B cell (primary cell): ENCODE measurements around the gene SPATA2. TPM values are rescaled to one million over a fixed set of nuclear protein-coding genes. Genes with fewer than 3 reads are reported as not detected.

ENCODE experiments used
- polyA plus RNA-seq: library from polyadenylated mRNA; depleted of rRNA; stranded (reverse); fragments of >200 nt; gene quantifications from 2 replicates; pipeline ENCODE4 v1.2.3, GENCODE V29; 2012
- small RNA-seq: library from RNA; depleted of rRNA; stranded (forward); fragments of <200 nt; gene quantifications from one replicate; pipeline ENCODE3, GENCODE V24; 2012; ENCODE audit warnings: low replicate concordance, low read depth; ENCODE audit not compliant: insufficient read length
- total RNA-seq, 2 donors: library from RNA; stranded (reverse); fragments of 120-200 nt in 1 of 2; gene quantifications; 1 replicate in 1 of 2; 2 replicates in 1 of 2; pipeline versions ENCODE4 v1.2.3 to v1.2.4, GENCODE V29; 2013 to 2022

Gene SPATA2
- total and polyA plus RNA-seq, 2 donors (not counting 1 experiment from before 2014, with no cell fraction given) = 10.7 to 20.0 TPM

Small RNA genes lying within 50 kb of the gene (small RNA-seq; reads per million reads assigned to genes)
- gene RF00017 (not detected), gene RF00019 (not detected)

Other genes starting within 250 kb of the SPATA2 start
- 7.3 and 7.4 TPM in 2 replicates for gene B4GALT5, start 201.7 kb downstream of the SPATA2 start, total RNA-seq
- 3.4 and 6.0 TPM in 2 replicates for gene B4GALT5, start 201.7 kb downstream of the SPATA2 start, polyA plus RNA-seq
- 24.2 and 29.7 TPM in 2 replicates for gene SLC9A8, start 102.7 kb downstream of the SPATA2 start, total RNA-seq
- gene SLC9A8, start 102.7 kb downstream of the SPATA2 start, polyA plus RNA-seq = 16.7 and 17.8 TPM in 2 replicates
- gene RNF114, start 20.9 kb upstream of the SPATA2 start, total RNA-seq = 81.7 and 86.0 TPM in 2 replicates
- gene RNF114, start 20.9 kb upstream of the SPATA2 start, polyA plus RNA-seq = 117 and 175 TPM in 2 replicates
- gene SNAI1, start 67.5 kb upstream of the SPATA2 start, total RNA-seq = 3.5 and 4.3 TPM in 2 replicates
- gene SNAI1, start 67.5 kb upstream of the SPATA2 start, polyA plus RNA-seq = 2.4 and 4.9 TPM in 2 replicates
- gene UBE2V1, start 197.6 kb upstream of the SPATA2 start, total RNA-seq = 158 and 175 TPM in 2 replicates
- 69.2 and 70.9 TPM in 2 replicates for gene UBE2V1, start 197.6 kb upstream of the SPATA2 start, polyA plus RNA-seq
- 11.2 and 13.9 TPM in 2 replicates for gene PEDS1, start 238.2 kb upstream of the SPATA2 start, total RNA-seq
- gene PEDS1, start 238.2 kb upstream of the SPATA2 start, polyA plus RNA-seq = 33.2 and 38.7 TPM in 2 replicates